Skin epidermis (tissue), 12 donors: ENCODE measurements around the gene RAB30.
"Not testable (repeated sequence)": the region's sequence is repeated elsewhere in the genome, so short reads cannot be mapped to it uniquely, and the experiment has no call there.

ENCODE experiments used
- H3K27ac ChIP-seq, 21 experiments: fragments of 200-600 bp; sonication (generic) in 11 of 21; one replicate each; pipeline ENCODE4 v1.5.0; 2020; ENCODE audit warnings: mild to moderate bottlenecking in 3 of 21, inconsistent platforms in 2 of 21, moderate library complexity in 2 of 21
- H3K4me3 ChIP-seq, 7 experiments: fragments of 200-600 bp; sonication (generic) in 2 of 7; one replicate each; pipeline ENCODE4 v1.5.0; 2020; ENCODE audit warnings: inconsistent platforms in 2 of 7, mild to moderate bottlenecking in 2 of 7, moderate library complexity in 1 of 7

The RAB30 gene

DNA sequence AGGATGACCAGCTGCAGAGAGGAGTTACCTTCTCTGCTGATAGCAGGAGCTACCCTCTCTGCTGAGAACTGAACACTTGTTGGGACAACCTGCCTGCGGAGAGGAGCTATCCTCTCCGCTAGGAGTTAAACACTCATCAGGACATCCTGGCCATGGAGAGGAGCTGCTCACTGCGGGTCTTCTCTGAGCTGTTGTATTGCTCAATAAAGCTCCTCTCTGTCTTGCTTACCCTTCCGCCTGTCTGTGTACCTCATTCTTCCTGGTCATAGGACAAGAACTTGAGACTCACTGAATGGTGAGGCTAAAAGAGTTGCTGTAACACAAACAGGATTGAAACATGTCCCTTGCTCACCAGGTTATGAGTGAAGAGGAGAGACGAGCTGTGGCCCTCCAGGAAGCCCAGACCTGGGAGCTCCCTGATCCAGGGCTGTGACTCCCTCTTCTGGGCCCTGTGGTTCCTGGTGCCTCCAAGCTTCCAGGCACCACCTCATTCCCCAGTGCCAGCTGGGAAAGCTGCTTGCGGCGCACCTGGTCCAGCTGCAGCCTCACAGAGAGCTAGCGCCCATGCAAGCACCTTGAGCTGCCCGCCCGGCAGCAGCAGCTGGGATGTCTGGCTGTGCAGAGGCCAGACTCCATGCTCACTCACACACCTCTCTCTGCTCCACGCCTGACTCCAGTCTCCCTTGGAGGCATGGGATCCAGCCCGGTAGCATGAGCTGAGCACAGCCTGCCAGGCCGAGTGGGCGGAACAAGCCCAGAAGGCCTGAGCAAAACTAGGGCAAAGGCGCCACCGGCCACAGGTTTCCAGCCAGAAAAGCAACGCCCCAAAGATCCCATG is 50.5 kb downstream of the RAB30 start:
- no peak overlapping the region for H3K27ac ChIP-seq
- H3K4me3 ChIP-seq, result no peak overlapping the region

DNA sequence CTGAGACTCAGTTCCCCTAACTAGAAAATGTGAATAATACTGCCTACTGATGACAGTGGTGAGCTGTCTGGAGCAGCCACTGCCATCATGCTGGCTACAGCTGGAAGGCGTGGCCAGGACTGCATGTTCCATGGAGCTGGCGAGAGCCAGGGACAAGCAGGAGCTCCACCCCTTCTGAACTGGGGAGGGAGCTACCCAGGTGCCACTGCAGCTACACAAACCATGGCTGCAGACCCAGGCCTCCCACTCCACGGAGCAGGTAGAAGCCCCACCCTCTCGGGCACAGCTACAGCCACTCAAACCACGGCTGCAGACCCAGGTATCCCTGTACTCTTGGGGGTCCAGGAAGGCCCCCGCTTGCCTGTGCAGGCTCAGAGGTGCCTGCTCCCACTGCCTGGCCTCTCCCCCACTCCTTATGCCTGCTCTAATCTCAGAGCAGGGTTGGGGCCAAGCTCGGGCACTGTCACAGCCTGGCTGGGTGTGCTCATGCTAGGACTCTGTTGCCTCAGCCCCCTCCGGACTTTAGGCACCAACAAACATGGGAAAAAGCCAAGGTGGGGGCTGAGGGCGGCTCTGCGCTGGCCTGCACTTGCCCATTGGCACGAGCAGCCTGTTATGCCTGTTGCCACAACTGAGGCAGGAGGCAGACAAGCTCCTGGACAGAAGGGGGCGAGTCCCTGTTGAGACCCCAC is 51.7 kb downstream of the RAB30 start:
- H3K4me3 ChIP-seq, result no peak overlapping the region
- H3K27ac ChIP-seq, result peak overlapping the region in 1 of 21 experiments; percentile 40

DNA sequence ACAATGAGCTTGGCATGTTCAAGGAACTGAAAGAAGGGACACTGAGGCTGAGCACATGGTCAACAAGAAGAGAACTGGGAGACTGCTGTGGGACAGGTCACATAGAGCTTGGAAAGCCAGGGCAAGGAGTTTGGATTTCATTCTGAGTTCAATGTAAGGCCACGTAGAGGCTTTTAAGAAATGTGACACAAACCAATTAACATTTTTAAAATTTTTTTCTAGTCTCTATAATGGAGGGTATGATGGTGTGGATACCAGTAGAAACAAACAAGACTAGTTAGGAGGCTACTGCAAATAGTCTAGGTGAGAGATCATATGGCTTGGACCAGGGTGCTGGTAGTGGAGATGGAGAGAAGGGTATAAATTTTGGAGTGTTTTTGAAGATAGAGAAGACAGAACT is 56.7 kb downstream of the RAB30 start:
- Histone ChIP-seq H3K4me3 (no peak overlapping the region), H3K27ac (no peak overlapping the region)

DNA sequence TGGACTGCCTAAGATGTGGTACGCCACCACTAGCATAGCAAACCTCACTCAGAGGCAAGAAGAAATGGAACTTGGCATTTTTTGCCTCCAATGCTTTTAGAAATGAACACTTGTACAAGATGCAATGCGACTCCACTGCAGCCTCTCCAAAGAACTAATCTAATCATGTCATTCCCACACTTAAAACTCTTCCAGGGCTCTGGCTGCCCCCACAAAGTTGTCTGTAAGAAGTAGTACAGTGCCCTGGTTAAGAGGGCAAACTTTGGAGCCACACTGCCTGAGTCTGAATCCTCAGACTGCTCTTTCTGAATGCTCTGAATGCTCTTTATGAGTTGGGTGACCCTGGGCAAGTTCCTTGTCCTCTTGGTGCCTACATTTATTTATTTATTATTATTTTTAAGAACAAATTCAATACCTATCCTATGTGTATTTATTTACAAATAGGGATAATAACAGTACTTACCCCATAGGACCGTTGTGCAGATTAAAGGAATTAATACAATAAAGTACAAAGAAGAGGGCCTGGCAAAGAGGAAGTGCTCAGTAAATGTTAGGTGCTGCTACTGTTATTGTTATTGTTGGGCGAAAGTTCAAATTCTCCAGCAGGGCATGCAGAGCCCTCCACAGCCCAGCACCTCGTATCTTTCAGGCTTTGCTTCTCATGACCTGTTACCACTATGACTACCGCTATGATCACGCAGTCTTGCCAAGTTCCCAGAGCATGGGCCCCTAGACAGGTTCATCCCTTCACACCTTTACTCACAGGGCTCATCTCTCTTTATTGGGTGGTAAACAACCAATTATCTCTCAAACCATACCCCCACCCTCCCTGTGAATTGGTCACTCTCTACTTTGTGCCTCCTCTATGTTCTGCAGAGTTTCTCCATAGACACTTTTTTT is 59.3 kb downstream of the RAB30 start:
- Histone ChIP-seq H3K27ac (no peak overlapping the region), H3K4me3 (no peak overlapping the region)

DNA sequence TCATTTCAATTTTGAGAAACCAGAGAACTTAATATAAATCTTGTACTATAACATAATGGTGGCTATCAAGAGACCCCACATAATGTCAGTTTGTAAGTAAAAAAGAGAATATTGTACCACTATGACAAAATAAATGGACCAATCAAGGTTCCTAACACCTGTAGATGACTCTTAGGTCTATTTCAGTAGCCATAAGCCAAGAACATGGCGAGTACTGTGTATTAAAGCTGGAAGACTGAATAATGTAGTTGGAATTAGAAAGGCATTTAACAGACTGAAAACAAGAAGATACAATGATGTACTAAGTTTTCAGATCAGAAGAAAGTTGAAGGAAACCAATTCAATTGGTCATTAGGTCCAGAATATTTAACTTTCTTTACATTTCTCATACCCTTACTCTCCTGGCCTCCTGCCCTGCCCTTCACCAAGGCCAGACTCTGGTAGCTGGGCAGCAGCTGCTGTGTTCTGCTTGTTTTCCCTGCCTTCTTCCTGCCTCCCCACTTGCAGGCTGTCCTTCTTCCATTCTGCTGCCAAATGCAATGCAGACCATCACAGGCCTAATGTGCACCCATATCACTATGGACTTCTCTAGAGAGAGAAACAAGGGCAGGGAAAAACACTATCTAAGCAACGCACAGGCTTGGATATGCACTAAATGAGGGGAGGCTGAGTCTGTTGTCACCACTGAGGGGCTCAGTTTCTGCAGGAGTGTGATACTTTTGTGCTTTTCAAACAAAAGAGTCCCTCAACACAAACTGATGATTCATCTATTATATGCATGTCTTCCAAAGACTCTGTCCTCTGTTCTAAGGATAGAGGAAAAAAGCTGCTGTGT is 60.1 kb downstream of the RAB30 start:
- no peak overlapping the region for H3K27ac ChIP-seq
- H3K4me3 ChIP-seq, result no peak overlapping the region

DNA sequence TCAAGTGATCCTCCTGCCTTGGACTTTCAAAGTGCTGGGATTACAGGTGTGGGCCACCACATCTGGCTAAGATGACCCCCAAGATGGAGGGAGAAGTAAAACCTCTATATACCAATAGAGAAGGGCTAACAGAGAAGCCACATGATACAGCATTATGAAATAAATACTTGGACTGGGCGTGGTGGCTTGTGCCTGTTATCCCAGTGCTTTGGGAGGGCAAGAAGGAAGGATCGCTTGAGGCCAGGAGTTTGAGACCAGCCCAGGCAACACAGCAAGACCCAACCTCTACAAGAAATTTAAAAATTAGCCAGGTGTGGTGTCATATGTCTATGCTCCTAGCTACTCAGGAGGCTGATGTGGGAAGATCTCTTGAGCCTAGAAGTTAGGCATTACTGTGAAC is 61.7 kb downstream of the RAB30 start:
- H3K27ac ChIP-seq, result no peak overlapping the region
- H3K4me3 ChIP-seq, result no peak overlapping the region

DNA sequence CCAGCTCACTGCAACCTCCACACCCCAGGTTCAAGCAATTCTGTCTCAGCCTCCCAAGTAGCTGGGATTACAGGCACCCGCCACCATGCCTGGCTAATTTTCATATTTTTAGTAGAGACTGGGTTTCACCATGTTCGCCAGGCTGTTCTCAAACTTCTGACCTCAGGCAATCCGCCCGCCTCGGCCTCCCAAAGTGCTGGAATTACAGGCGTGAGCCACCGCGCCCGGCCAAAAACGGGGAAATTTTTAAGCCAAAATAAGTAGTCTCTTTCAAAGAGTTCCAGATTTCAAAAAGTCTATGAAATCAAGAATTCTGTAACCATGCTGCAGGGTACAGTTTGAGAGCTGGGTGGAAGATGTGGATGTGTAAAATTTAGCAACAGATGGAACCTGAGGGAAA is 62.6 kb downstream of the RAB30 start:
- H3K4me3 ChIP-seq, H3K27ac ChIP-seq: not testable (repeated sequence)

DNA sequence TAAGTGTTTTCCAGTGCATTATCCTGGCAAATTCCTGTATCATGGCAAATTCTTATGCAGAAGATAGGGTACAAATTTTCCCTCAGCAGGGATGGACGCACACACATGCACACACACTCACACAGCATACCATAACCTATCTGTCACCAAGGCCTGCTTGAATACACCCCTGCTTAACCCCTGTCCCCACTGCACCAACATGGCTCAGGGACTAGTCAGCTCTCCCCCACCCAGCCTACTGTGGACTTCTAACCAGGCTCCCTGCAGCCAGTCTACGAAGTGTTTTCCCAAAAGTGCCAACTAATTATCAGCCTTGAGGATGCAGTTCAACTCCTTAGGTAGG is 63.1 kb downstream of the RAB30 start:
- Histone ChIP-seq H3K4me3 (no peak overlapping the region), H3K27ac (no peak overlapping the region)

DNA sequence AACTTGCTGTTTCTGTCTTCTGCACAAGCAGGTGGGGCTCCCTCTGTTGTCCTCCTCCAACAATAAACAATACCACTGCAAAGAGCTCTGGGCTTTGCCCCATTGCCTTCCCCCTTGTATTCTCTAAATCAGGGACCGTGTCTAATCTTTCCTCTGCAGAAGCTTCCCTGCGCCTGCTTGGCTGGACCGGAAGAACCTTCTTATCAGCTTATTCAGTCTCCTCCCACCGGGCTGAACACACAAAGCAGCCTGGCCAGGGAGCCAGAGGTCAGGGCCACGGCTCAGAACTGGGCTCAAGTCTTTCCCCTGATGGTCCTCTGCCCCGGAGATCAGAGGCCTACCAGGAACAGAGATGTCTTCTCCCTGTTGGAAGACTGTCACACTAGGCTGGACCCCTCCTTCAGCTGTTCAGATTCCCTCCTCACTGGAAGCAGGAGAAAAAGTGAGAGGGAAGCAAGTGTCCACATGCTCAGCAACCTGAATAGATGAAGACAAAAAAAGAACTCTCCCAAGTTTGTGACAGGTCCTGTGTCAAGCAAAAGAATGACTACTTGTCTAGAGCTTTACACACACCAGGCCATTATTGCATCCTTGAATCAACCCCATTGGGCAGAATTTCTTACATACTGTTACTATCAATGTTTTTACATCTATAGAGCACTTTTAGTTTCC is 63.7 kb downstream of the RAB30 start:
- no peak overlapping the region for H3K4me3 ChIP-seq
- H3K27ac ChIP-seq, result peak overlapping the region in 1 of 21 experiments; percentile 11

DNA sequence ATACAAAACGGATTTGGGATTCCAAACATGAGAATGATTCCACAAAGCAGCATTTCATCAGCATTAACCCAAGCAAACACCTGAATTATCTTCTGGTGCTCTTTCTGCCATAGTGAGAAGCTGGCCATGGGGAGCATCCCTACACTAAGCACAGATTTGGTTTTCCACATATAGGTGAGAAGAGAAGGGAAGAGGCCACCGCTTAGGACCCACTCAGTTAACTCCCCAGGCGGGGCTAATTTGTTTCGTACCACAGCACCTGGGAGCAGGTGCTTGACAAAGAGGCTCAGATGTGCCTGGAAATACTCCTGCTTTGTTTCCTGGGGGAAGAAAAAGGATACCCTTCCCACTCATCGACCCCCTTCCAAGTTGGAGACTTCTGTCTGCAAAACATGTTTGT is 64.2 kb downstream of the RAB30 start:
- Histone ChIP-seq H3K27ac (peak overlapping the region in 2 of 21 experiments; percentile 11 to 24), H3K4me3 (no peak overlapping the region)

DNA sequence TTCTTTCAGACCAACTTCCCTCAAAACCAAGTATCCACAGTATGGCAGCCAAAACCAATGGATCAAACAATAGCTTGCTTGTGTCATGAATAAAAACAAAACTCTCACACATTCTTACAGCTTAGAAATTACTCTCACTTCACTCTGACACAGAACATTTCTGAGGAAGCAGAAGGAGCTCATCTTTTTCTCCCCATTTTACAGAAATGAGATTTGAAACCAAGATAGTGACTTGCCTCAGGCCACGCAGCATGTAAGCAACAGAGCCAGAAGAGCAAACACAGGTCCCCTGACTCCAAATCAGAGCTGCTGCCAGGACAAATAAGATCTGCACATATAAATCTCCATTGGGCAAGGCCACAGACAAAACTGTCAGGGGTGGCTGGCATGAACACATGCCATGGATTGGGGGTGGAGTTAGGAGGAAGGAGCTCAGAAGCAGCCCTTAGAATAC is 64.8 kb downstream of the RAB30 start:
- Histone ChIP-seq H3K4me3 (no peak overlapping the region), H3K27ac (peak overlapping the region in 3 of 21 experiments; percentile 9 to 24 (median 11))

DNA sequence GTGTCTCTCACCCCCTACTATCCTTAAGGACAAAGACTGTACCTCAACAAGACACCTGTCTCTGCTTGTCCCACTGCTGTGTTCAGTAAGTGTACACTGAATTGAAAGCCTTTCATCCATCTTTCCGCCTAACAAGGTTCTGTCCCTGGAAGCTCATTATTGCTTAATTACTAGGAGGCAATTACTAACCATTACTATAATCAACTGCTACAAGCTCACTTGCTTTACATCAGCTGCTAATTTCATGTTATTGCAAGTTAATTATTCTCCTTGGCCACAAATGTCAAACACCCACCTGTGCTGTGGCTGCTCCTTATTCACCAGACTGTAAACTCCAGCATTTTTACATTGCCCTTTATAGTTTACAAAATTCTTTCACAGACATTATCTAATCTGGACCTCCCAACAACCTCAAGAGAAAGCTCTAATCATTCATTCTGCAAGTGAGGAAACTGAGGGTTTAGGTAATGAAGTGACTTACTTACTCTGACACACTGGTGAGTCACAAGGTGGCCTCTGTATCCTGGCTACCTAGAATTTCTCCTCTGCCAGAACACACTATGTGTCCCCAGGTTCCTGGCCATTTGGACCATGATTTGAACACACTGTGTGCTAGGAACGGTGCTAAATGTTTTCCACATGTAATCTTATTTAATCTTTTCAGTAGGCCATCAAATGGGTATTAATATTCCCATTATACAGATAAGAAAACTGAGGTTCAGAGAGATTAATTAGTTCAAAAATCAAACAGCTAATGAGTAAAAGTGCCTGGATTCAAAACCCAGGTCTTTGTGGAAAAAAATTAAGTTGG is 66.7 kb downstream of the RAB30 start:
- H3K27ac ChIP-seq, result no peak overlapping the region
- H3K4me3 ChIP-seq, result no peak overlapping the region

DNA sequence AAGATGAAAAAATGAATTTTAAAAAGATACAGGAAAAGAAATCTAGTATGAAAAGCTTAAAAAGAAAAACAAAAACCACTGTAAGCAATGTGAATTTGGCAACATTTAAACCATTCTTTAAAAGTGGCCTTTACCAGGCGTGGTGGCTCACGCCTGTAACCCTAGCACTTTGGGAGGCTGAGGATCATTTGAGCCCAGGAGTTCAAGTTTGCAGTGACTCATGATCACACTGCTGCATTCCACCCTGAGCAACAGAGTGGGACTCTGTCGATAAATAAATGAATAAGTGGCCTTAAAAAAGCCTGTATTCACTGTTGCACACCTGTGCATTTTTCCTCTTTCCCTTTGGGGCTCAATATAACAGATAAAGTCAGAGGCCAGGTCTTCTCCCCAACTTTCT is 69.2 kb downstream of the RAB30 start:
- Histone ChIP-seq H3K4me3 (no peak overlapping the region), H3K27ac (no peak overlapping the region)

DNA sequence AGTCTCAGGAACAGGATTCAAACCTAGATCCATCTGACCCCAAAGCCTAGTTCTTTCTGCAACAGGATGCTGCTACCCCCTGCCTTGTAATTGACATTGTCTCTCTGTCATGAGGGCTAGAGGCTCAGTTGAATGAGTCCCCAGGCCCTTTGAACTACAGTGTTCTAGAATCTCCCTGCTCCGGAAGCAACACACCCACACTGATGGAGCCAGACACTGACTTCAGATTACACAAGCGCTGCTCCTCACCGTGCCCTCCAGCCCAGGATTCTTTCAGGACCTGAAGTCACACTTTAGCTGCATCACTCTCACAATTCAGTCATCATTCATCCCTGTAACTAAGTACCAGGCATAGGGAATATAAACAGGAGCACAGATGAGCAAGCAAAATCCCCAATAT is 69.6 kb downstream of the RAB30 start:
- H3K4me3 ChIP-seq, result no peak overlapping the region
- H3K27ac ChIP-seq, result no peak overlapping the region

DNA sequence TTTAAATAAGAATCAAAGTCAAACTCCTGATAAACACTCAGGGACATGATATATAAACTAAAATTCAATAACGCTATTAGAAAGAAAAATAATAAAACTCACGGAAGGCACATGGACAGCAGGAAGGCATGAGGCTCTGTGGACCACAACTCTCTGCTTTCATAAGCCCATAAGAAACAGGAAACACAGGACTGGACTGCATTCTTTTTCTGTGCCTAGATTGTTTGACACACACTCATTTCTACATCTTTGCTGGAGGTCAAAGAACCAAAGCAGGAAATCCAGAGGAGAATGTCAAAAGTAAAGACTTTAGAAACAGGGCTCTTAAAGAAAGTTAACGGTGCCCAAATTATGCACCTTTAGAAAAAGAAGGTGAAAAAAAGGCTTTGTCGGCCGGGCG is 71.3 kb downstream of the RAB30 start:
- Histone ChIP-seq H3K27ac (no peak overlapping the region), H3K4me3 (no peak overlapping the region)

DNA sequence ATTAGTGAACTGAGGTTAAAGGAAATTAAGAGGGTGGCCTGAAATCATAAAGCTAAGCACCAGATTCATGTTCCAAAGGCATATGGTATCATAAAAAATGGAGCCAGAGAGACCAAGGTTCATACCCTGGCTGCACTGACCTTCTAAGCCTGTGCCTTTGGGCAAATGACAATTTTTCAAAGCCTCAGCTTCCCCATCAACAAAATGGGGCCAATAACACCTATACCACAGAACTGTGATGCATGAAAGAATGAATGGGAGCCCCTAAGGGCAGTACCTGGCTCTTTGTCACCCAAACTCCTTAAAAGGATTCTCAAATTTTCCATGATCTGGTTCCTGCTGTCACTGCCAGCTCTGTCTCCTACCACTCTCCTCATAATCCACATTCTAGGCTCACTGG is 72.5 kb downstream of the RAB30 start:
- Histone ChIP-seq H3K27ac (no peak overlapping the region), H3K4me3 (no peak overlapping the region)

DNA sequence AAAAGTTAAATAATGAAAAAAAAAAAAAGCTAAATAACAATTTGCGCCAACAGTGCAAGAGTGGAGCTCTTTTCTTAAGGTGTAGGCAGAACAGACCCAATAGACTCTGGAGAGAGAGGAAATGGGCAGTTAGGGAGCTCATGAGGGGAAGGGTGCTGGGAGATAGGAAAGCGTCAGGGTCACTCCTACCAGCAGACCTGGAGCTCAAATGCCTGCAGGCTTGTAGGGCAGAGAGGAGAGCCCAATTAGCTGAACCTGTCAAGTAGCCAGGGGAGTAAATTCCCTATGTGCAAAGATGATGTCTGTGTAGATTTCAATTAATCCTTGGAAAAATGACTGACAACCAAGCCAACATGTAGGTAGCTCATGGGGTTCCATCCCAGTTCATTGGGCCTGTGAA is 73.0 kb downstream of the RAB30 start:
- Histone ChIP-seq H3K27ac (no peak overlapping the region), H3K4me3 (no peak overlapping the region)

DNA sequence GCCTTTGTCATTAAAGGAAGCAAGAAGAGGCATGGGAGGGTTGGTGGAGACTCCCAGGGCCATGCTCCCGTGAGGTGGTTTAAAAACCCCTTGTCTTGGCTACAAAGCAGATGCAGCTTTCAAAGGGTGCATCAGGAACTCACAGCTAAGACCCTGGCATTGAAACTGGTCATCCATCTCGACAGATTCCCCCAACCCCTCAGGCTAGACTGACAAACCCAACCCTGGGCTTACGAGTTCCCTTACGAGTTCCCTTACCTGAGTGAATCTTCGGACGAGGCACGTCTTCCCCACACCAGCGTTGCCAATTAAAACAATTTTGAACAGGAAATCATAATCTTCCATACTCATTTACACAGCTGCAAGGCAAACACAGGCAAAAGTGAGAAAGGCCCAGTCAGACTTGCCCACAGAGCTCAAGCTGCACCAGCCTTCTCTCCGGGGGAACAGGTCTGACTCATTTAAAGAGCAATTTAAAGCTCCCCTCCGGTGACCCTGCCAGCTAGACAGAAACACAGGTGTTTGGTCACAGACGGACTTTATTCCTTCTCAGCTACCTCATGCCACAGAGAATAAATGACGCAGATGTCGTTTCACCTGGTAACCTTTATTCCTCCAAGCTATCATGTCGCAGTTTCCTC is 74.6 kb downstream of the RAB30 start:
- no peak overlapping the region for H3K4me3 ChIP-seq

More for the DNA sequence above, 74.6 kb downstream of the RAB30 start:
- peak overlapping the region in 5 of 21 experiments; percentile 19 to 68 (median 50) for H3K27ac ChIP-seq
